DMS 273 treated with DMSO at 0.1 percent for 48 hours (cell line): Measurements from ENCODE around the gene SLCO4C1.
"Not testable (repeated sequence)": the region's sequence is repeated elsewhere in the genome, so short reads cannot be mapped to it uniquely, and the experiment has no call there.

Experiments used
- DNase-seq: peaks from one replicate; lab custom pipeline; 2025; lab: John Stamatoyannopoulos, UW

Gene SLCO4C1

GRCh38 chr5:102296178-102296817 is at the start of gene SLCO4C1:
SLCO4C1 (minus strand) TSS chr5:102296284; CDS start chr5:102296262, 22 bp downstream.
- DNase-seq = peak; percentile 75

GRCh38 chr5:102341681-102342288 is 45.7 kb upstream of the SLCO4C1 start:
- peak; percentile 89 for DNase-seq

GRCh38 chr5:102324714-102325113 is 28.6 kb upstream of the SLCO4C1 start:
- no peak for DNase-seq

GRCh38 chr5:102318801-102319200 is 22.7 kb upstream of the SLCO4C1 start:
- not testable (repeated sequence) for DNase-seq

- DNase-seq = no peak
Observed at GRCh38 chr5:102314328-102314727, 18.2 kb upstream of the SLCO4C1 start.

GRCh38 chr5:102313912-102314311 is 17.8 kb upstream of the SLCO4C1 start:
- DNase-seq = peak; percentile 49

GRCh38 chr5:102312586-102313370 is 16.7 kb upstream of the SLCO4C1 start:
- DNase-seq = no peak

GRCh38 chr5:102309586-102309985 is 13.5 kb upstream of the SLCO4C1 start:
- no peak for DNase-seq

- DNase-seq = peak; percentile 61
Observed at GRCh38 chr5:102307232-102307631, 11.1 kb upstream of the SLCO4C1 start.

- no peak for DNase-seq
Observed at GRCh38 chr5:102306121-102306520, 10.0 kb upstream of the SLCO4C1 start.

- DNase-seq = no peak
Observed at GRCh38 chr5:102295534-102296177, 428 bp downstream of the SLCO4C1 start.

GRCh38 chr5:102294886-102295395 is 1.1 kb downstream of the SLCO4C1 start:
- DNase-seq = no peak

- no peak for DNase-seq
Observed at GRCh38 chr5:102290004-102290403, 6.1 kb downstream of the SLCO4C1 start.

GRCh38 chr5:102289251-102289899 is 6.7 kb downstream of the SLCO4C1 start:
- DNase-seq = no peak

- no peak for DNase-seq
Observed at GRCh38 chr5:102288630-102289029, 7.5 kb downstream of the SLCO4C1 start.

- no peak for DNase-seq
Observed at GRCh38 chr5:102286476-102286875, 9.6 kb downstream of the SLCO4C1 start.

- DNase-seq = no peak
Observed at GRCh38 chr5:102283102-102283797, 12.8 kb downstream of the SLCO4C1 start.

- DNase-seq = no peak
Observed at GRCh38 chr5:102279711-102280110, 16.4 kb downstream of the SLCO4C1 start.

GRCh38 chr5:102278231-102278630 is 17.9 kb downstream of the SLCO4C1 start:
- DNase-seq = no peak

GRCh38 chr5:102277144-102277543 is 18.9 kb downstream of the SLCO4C1 start:
- DNase-seq = no peak

GRCh38 chr5:102271759-102272158 is 24.3 kb downstream of the SLCO4C1 start:
- no peak for DNase-seq
